Erythroblast (primary cell): Measurements from ENCODE around the gene ULBP2.

Experiments used
- GATA1 ChIP-seq: IDR thresholded peaks from 2 replicates; pipeline ENCODE4 v1.6.1; 2011; ENCODE audit warnings: low read depth, mild to moderate bottlenecking, control low read depth, low read length, moderate library complexity
- POLR2A ChIP-seq: IDR thresholded peaks from 2 replicates; pipeline ENCODE4 v1.6.1; 2011; ENCODE audit warnings: mild to moderate bottlenecking, low read length

- TF ChIP-seq POLR2A: no peak
- TF ChIP-seq GATA1: no peak
Measured at GRCh38 chr6:149924933-149925252, 16.9 kb upstream of the ULBP2 start.
